NCI-H524 treated with DMSO at 0.1 percent for 48 hours (cell line): Measurements from ENCODE around the gene CIRBP.

Experiments used
- DNase-seq: peaks from one replicate; lab custom pipeline; 2025; lab: John Stamatoyannopoulos, UW

Gene CIRBP

GRCh38 chr19:1280636-1281568 lies 11.8 kb downstream of the CIRBP start:
- DNase-seq = no peak

DNA sequence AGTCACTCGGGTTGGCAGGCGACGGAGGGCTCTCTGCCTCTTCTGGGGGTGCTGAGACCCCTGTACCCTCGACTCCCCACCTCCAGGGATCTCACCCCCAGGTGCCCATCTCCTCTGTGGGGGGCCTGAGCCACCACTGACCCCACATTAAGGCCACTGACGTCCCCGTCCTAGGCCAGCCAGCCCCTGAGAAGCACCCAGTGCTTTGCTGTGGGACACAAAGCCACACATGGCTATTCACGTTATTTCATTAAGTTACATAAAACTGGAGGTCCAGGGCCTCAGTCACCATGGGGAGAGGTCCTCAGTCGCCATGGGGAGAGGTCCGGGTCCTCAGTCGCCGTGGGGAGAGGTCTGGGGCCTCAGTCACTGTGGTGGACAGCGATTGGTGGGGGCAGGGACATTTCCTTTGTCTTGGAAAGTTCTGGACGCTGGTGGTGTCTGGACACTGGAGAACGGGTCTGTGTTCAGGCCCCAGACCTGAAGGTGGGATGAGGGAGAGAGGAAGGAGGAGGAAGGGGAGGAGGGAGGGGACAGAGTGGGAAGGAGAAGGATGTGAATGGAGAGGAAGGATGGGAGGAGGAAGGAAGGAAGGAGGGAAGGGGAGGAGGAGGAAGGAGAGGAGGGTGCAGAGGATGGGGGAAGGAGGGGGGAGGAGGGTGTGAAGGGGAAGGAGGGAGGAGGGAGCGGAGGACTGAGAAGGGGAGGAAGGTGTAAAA lies 12.6 kb downstream of the CIRBP start:
- DNase-seq = no peak

DNA sequence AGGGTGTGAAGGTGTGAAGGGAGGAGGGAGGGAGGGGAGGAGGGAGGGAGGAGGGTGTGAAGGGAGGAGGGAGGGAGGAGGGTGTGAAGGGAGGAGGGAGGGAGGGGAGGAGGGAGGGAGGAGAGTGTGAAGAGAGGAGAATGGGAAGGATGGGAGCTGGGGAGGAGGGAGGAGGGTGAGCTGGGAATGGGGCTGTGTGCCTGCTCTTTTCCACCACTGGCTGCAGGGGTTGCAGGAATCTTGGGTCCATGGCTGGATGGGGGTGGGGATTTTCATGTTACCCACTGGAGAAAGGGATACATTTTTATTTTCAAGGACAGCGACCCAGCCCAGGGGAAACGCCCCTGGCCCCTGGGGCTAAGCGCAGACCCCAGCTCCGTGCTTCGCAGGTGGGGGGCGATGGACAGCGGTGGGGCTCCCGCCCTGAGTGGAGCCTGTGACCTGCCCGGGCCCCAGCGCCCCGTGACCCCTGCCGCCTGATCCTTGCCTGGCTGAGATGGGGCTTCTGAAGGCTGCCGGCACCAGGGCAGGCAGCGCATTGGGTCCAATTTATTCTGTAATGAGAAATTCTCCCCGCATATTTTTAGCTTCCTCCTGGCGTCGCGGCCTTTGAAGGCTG lies 13.6 kb downstream of the CIRBP start:
- no peak for DNase-seq

- no peak for DNase-seq
These were observed 14.2 kb downstream of the CIRBP start for GRCh38 chr19:1283207-1283916.

GRCh38 chr19:1283917-1284292 lies 14.8 kb downstream of the CIRBP start:
- DNase-seq = no peak

DNA sequence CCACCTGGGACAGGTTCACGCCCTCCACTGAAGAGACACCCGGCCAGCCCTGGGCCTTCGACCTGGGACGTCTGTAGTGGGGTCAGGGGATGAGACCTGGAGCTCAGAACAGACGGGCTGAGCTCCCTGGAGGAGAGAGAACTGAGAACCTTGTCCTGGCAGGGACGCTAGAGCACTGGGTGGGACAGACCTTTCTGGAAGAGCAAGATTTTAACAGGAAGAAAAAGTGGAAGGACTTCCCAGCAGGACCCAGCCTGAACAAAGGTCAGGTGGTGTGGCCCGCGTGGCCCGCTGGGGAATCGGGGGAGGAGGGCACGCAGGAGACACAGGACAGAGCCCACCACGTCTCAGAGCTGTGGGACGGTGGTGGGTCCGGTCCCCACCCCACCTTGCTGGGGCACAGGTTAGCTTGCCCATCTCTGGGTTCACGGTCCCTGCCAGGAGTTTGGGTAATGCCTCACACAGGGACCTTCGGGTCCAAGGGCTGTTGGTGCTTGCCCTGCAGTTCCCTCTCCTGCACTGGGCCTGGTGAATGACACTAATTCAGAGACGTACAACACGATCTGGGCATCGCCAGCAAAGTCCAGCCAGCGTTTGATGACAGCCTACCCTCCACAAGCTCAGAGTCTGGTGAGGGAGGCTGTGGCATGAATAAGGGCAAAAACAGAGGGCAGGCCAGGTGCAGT lies 15.3 kb downstream of the CIRBP start:
- no peak for DNase-seq

DNA sequence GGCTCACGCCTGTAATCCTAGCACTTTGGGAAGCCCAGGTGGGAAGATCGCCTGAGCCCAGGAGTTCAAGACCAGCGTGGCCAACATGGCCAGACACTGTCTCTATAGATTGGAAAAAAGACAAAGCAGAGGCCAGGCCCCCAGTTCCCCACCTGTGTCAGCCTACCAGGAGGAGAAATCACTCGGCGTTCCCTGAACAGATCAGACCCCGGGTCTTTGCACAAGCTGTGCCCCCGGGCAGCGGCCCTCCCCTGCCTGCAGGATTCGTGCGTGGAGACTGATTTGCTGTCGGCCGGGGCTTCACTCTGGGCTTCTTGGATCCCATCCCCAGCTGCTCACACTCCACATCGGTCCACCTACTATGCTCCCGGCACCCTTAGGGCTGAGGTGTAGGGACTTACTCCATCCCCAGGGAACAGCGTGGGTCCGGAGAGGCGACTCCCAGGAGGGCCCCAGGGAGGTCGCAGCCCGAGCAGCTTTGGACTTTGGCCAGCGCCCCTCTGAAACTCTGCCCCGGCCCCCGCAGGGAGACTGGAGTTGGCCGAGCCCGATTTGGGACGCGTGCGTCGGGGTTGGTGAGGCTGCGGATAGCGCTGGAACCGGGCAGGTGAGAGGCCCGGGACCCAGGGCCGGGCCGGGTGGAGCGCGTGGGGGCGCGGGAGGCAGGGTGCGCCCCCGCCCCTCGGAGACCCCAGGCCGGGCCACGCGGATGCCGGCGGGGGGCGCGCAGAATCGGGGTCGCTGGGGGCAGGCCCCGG lies 16.0 kb downstream of the CIRBP start:
- no peak for DNase-seq

DNA sequence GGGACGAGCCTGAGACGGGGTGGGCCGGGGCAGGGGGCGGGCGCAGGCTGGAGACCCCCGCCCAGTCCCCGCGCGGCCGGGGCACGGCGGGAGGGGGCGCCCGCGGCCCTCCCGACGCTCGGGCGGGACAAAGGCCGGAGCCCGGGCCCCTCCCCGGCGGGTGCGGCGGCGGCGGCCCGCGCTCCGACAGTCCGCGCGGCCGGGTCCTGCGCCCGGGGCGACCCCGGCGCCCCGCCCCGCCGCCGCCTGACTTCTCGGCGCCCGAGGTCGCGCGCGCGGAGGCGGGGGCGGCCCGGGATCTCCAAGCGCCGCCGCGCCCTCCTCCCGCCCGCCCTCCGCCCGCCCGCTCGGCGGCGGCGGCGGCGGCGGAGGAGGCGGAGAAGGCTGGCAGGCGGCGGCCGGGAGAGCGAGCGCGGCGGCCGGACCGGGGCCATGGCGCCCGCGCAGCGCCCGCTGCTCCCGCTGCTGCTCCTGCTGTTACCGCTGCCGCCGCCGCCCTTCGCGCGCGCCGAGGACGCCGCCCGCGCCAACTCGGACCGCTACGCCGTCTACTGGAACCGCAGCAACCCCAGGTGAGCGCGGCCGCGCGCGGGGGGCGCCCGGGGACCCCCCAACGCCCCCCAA lies 16.7 kb downstream of the CIRBP start, which contains the start of gene EFNA2:
Gene EFNA2, plus strand, starts transcription at position 137 of the 624 bp plus-strand sequence. Its CDS starts 296 bp downstream, at position 433.
- DNase-seq = no peak

GRCh38 chr19:1286487-1287353 lies 17.6 kb downstream of the CIRBP start:
- no peak for DNase-seq

DNA sequence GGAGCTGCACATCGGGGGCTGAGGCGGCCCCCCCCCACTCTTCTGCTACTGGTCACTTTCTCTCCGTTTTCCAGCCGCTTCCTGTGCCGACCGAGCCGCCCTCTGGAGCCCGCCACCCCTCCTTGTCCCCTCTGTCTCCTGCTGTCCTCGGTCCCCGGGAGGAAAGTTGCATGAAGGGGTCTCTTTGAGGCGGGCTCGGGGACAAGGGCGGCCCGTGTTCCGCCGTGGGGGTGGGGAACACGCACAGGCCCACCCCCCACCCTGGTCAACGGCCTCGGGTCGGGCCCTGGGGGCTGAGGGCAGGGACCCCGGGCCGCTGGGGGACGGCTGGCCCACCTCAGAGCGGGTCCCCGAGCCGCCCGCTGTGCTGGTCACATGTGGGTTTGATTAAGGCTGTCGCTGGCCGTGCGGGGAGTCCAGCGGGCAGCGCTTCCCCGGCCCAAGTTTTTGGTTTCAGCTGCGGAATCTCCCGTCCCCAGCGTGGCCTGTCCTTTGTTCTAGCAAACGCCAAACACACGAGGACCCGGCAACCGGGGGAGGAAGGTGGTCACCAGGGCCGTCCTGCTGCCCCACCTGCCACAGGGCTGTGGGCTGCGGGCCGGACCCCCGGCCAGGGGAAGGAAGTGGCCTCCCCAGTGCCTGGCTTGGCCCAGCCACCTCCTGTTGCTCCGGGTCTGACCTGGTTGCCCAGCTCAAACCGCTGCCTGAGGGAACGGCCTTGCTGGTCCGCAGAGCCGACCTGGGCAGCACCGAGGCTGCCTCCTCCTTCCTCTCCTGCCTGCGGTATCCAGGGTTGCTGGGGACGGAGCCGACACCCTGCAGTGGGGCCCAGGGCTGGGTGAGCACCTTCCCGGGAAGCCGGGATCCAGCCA lies 18.5 kb downstream of the CIRBP start:
- no peak for DNase-seq

DNA sequence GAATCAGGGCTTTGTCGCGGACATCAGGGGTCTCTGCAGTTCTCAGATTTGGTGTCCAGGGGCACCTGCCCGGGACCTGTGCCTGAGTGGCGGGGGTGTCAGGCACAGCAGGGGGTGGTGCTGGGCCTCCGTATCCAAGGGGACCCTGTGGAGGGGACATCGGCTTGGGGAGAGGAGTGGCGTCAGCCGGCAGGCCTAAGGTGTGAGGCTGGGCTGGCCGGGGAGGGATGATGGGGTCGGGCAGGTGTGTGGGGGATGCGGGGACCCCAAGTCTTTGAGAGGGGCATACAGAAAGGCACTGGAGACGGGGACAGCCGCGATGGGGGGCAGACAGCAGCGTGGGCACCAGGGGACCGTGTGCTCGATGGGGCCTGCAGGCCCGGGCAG lies 19.1 kb downstream of the CIRBP start:
- no peak for DNase-seq

DNA sequence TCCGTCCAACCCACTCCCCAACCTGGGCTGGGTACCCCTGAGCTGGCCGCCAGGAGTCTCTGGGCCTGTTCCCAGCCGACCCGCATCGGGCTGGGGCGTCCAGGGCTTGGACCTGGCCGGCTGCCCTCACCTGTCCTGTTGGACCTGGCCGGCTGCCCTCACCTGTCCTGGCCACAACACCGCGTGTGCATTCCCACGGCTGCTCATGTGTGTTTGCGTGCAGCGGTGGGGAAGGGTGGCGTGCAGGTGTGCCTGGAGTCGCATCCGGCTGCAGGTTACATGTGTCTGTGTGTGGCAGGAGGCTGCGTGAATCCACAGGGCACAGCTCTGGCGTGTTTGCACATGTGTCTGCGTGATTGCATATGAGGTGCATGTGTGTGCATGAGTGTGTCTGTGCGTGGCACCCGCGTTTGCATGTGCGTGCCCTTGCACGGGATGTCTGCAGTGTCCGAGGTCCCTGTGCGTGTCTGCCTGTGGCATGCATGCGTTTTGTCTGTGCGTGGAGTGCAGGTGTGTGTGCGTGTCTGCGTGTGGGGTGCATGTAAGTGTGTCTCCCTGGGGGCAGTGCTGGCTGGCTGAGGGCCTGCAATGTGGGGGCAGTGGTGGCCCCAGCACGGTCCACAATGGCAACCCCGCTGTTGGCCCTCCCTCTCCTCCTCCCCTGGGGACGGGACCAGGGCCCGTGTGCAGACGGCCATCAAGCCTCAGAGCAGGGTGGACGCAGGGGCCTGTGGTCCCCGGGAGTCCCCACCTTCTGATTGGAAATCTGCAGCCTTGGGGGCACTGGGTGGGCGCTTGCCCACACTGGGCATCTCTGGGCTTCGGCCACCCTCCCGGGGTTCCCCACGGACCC lies 19.9 kb downstream of the CIRBP start:
- no peak for DNase-seq

- no peak for DNase-seq
These were observed 20.5 kb downstream of the CIRBP start for GRCh38 chr19:1289686-1290025.

- DNase-seq = no peak
These were observed 21.1 kb downstream of the CIRBP start for GRCh38 chr19:1290196-1290702.

DNA sequence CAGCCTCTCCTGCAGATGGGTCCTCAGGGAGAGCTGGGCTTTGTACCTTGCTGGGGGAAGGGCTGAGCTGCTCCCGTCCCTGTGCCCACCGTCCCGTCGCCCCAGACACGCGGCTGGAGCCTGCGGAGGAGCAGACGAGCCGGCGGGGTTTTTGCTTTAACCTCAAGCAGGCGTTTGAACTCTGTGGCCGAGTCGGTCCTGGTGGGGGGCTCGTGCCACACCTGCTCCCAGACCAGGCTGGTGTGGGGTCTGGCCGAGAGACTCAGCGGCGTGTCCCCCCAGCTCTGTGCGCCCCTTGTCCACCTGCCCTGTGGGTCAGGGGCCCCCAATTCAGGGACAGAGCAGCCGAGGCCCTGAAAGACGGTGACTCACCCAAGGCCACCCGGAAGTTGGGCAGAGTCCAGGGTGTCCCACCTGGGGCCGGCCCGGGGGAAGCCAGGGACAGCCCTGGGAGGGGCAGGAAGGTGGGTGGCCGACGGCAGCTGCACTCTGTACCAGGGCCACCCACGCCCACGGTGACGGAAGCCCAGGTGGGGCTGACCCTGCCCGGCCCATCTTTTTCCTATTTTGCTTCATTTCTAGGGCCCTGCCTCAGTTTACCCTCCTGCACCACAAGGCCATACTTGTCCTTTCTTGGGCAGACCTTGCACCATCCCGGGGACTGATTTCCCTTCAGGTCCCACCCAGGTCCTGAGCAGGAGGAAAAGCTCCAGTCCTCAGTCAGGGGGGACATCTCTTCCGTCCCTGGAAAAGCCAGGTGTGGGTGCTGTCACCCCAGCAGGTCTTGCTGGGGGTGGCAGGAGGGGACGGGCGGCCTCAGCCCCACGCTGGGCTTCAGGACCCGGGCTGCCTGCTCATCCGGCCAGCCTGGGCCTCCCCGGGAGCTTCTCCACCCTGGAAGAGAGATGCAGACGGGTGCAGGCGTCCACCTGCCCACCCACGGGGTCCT lies 21.8 kb downstream of the CIRBP start:
- DNase-seq = no peak

- no peak for DNase-seq
These were observed 22.8 kb downstream of the CIRBP start for GRCh38 chr19:1291761-1292418.
